DMS153 (cell line): ENCODE measurements around the gene IL21R.

ENCODE experiments used
- DNase-seq: peaks from one replicate; lab custom pipeline; 2025; lab: John Stamatoyannopoulos, UW

IL21R gene

GRCh38 chr16:27489421-27489820 is 87.4 kb downstream of the IL21R start:
- no peak for DNase-seq

- no peak for DNase-seq
These were observed 87.9 kb downstream of the IL21R start for GRCh38 chr16:27489906-27490305.

GRCh38 chr16:27491894-27492587 is 90.1 kb downstream of the IL21R start:
- no peak for DNase-seq

GRCh38 chr16:27492588-27492979 is 90.6 kb downstream of the IL21R start:
- DNase-seq, result no peak

GRCh38 chr16:27495191-27495590 is 93.2 kb downstream of the IL21R start:
- DNase-seq, result no peak

- DNase-seq, result no peak
These were observed 96.3 kb downstream of the IL21R start for GRCh38 chr16:27498031-27498825.

GRCh38 chr16:27498916-27499658 is 97.1 kb downstream of the IL21R start:
- no peak for DNase-seq

GRCh38 chr16:27499659-27500055 is 97.7 kb downstream of the IL21R start:
- DNase-seq, result no peak

GRCh38 chr16:27500801-27501200 is 98.8 kb downstream of the IL21R start:
- DNase-seq, result no peak
